GM12875 (cell line): ENCODE data around the gene MAB21L4.

Experiments
- H3K4me3 ChIP-seq: one replicate; pipeline ENCODE4 v1.5.1; 2011; ENCODE audit warnings: low read depth, low read length, control low read depth
- TF ChIP-seq, protein P1 (sequence below): IDR thresholded peaks from 2 replicates; pipeline ENCODE4 v1.5.1; 2011; ENCODE audit warnings: low read depth, mild to moderate bottlenecking, control low read depth, inconsistent platforms, low read length, moderate library complexity, borderline replicate concordance; ENCODE audit not compliant: insufficient read depth

The MAB21L4 gene

DNA sequence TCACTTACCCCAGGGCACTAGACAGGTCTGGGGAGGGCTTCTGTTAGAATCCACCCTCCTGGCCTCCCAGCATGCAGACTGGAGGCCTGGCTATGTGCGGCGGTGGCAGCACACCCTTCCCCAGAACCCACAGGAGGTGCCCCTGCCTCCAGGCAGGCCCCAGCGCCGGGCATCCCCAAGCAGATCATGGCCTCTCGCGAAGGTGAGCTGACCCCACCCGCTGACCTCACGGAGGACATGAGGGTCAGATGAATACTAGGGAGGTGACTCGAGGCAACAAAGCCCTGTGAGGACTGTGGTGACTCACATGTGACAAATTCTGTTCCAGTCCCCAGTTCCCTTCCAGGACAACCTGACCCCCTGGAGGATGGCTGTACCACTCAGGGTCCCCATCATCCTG is 1.9 kb downstream of the MAB21L4 start:
- no peak overlapping the region for H3K4me3 ChIP-seq
- TF ChIP-seq, protein P1, sequence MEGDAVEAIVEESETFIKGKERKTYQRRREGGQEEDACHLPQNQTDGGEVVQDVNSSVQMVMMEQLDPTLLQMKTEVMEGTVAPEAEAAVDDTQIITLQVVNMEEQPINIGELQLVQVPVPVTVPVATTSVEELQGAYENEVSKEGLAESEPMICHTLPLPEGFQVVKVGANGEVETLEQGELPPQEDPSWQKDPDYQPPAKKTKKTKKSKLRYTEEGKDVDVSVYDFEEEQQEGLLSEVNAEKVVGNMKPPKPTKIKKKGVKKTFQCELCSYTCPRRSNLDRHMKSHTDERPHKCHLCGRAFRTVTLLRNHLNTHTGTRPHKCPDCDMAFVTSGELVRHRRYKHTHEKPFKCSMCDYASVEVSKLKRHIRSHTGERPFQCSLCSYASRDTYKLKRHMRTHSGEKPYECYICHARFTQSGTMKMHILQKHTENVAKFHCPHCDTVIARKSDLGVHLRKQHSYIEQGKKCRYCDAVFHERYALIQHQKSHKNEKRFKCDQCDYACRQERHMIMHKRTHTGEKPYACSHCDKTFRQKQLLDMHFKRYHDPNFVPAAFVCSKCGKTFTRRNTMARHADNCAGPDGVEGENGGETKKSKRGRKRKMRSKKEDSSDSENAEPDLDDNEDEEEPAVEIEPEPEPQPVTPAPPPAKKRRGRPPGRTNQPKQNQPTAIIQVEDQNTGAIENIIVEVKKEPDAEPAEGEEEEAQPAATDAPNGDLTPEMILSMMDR: no peak

DNA sequence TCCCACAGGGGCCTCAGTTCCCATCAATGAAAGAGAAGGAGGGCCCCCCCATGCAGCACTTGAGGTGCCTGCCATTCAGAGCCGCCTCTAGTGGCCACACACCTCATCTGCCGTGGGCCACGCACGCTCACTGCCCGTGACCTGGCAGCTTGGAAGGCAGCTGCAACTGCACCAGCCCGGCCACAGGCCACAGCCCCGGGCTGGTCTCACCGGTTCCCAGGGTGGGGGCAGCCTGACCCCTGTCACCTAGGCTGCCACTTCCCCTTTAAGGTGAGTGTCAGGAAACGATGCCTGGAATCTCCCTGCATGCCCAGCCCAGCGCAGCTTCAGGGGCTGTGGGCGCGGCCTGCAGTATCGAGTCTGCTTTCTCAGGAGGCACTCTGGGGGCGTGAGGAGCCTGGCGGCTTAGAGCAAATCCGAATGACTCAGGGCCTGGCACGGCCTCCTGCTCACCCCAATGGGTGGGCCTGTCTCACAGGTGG is 2.6 kb downstream of the MAB21L4 start:
- TF ChIP-seq, protein P1: no peak
- no peak overlapping the region for H3K4me3 ChIP-seq

DNA sequence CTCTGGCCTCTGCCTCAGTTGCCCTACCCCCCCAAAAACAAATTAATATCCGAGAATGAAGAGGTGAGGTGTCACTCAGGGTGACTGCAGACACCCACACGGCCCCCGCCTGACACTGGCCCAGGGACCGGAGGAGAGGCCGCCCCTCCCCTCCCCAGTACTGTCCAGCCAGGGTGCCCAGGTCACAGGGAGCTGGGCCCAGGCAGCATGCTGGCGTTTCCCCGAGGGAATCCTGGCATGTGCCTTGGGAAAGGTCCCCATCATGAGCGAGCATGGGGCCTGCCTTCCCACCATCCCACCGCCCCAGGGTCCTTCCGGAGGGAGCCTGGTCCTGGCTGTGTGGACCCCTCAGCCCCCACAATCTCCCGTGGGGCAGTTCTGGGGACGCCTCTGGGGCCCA is 3.0 kb downstream of the MAB21L4 start:
- TF ChIP-seq, protein P1: no peak
- H3K4me3 ChIP-seq: no peak overlapping the region

DNA sequence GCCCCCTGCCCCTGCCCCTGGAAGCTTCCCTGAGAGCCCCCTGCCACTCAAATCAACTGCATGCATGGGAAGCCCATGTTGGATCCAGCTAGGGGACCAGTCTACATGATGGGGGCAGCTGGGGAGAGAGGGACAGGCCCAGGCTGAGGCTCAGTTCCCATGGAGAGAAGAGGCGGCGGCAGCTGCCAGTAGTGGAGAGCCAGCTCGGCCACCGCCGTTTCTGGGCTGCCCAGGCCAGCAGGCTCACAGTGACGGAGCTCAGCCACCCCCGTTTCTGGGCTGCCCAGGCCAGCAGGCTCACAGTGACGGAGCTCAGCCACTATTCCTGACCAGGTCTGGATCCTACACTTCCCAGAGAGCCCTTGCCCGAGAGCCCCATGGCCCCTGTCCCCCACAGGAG is 3.6 kb downstream of the MAB21L4 start:
- TF ChIP-seq, protein P1: no peak
- H3K4me3 ChIP-seq: no peak overlapping the region

DNA sequence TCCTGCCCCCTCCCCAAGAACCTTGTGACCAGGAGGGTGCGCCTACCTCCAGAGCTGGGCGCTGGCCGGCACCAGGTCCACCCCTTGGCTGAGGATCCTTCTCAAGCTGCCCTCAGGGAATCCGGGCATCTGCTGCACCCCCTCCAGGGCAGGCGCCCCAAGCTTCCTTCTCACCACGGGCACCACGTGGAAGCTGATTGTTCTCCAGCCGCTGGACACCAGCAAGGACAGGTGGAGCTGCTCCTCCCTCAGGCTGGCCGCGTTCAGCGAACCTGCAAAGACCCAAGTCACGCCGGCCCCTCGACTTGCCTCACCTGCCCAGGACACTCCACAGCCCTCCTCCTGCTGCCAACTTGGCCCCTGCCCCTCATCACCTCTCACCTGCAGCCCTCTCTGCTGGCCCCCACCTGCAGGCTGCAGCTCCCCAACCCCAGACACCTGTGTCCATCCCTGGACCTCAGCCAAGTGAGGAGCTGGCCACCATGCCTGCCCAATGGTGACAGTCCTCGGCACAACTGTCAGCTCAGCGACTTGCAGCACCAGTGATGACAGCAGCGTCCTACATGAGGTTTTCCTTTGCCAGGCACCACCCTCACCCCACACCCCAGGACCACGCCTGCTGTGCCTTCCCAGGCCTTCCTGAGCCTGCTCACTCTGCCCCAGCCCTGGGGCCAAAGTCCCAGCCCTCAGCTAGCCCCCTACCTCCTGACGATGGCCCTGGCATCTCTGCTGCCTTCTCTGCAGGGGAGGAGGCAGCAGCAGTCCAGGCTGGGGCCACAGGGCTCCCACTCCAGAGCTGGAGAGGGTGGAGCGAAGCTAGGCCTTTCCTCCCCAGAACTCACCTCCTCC is 4.2 kb downstream of the MAB21L4 start:
- TF ChIP-seq, protein P1: no peak

GRCh38 chr2:240890691-240891090 is 5.3 kb downstream of the MAB21L4 start:
- no peak overlapping the region for H3K4me3 ChIP-seq
- TF ChIP-seq, protein P1: no peak

More for the DNA sequence above, 4.2 kb downstream of the MAB21L4 start:
- no peak overlapping the region for H3K4me3 ChIP-seq

GRCh38 chr2:240889601-240890560 is 6.1 kb downstream of the MAB21L4 start:
- TF ChIP-seq, protein P1: no peak
- no peak overlapping the region for H3K4me3 ChIP-seq
